HG03520 (cell line): ENCODE measurements around the gene MAN2A2.
"Not testable (repeated sequence)": the region's sequence is repeated elsewhere in the genome, so short reads cannot be mapped to it uniquely, and the experiment has no call there.

Experiments
- ATAC-seq: cut with Tn5 transposase; IDR thresholded peaks from one replicate; pipeline ENCODE4 v1.9.1; 2021; ENCODE audit warnings: mild to moderate bottlenecking, moderate library complexity; ENCODE audit not compliant: unreplicated experiment

The MAN2A2 gene

DNA sequence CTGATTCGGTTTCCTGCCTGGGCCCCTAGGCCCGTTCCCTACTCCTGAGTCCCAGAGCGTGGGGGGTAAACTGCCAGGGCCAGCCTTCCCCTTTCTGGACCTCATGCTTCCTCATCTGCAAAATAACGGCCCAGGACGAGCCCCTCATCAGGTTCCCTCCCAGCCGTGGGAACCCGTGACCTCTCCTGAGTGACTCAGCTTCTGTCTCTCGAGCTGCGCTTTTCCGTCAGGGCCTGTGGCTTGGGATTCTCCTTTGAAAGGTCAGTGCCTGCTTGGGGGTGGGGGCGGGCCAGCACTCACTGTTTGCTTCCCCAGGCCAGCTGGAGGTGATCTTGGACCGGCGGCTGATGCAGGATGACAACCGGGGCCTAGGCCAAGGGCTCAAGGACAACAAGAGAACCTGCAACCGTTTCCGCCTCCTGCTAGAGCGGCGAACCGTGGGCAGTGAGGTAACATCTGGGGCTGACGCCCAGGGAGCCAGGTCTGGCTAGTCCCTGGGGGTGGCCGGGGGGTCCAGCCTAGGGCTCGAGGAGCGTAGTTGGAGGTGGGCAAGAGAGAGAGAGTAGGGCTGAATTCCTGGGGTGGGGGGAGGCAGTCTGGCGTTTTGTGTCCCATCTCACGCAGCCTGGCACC, 12.8 kb downstream of the MAN2A2 start:
- ATAC-seq: no peak

DNA sequence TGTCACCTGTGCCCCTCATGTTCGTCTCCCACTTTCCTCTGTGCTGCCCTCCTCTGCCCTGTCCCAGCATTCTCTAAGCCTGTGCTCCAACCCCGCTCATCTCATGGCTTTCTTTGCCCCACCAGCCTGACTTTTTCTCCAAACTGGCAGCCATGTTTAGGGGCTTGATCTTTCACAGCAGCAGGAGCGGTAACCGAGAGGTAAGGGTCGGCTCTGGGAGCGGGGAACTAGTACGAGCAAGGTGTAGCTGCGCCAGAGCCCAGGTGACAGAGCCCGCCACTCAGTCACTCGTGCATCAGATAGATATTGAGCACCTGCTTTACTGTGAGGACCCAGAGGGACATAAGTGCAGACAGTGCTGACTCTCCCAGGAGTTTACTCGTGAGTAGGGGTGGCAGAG, 13.4 kb downstream of the MAN2A2 start:
- no peak for ATAC-seq

DNA sequence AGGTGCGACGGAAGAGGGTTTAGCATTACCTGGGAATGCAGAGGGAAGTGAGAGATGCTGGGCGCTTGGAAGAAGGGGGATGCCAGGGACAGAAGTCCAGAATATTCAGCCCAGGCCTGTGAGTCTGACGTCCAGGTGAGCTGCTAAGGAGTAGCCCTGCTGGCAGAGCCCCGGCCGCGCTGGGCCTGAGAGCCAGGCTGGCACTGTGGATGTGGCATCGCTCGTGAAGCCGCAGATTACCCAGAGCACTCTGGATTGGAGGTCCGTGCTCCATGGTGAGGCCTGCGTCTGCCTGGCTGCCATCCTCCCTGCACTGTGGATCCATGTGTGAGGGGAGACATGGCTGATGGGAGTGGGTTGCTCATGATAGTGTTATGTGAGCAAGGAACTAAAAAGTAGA, 14.5 kb downstream of the MAN2A2 start:
- no peak for ATAC-seq

DNA sequence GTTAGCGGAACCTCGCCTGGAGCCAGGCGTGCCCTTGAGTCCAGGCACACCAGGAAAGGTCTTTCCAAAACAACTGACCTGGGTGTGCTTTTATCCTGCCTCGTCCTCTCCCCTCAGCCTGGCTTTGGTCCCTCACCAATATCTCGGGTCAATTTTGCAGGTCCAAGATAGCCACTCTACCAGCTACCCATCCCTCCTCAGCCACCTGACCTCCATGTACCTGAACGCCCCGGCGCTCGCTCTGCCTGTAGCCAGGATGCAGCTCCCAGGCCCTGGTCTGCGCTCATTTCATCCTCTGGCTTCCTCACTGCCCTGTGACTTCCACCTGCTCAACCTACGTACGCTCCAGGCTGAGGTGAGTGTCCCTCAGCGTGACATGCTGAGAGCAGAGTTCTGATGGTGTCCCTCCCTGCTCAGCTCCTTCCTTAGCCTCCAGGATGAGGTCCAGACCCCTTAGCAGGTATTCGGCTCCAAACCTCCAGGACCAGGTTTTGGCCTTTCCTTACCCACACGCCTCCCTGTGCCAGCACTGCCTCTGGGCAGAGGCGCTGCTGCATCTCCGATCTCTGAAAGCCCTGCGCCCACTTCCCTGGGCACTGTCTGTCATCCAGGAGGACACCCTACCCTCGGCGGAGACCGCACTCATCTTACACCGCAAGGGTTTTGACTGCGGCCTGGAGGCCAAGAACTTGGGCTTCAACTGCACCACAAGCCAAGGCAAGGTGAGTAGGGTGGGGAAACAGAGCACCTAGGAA, 15.1 kb downstream of the MAN2A2 start:
- no peak for ATAC-seq

DNA sequence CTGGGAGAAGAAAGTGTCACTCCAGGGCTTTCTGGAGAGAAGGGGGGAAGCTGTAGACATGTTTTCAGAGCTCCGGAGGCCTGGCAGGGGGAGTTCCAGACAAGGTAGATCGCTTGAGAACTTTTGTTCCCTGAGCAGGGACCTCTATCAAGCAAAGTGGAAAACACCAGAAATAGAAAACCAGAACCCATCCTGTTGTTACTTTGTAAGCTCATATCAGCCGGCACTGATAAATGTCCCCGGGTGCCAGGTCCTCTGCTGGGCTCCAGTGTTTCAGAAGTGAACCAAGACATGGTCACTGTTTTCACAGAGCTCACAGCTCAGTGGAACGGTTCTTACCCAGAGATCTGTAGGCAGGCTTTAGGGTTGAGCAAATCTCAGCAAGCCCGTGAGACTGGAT, 15.7 kb downstream of the MAN2A2 start:
- no peak for ATAC-seq

DNA sequence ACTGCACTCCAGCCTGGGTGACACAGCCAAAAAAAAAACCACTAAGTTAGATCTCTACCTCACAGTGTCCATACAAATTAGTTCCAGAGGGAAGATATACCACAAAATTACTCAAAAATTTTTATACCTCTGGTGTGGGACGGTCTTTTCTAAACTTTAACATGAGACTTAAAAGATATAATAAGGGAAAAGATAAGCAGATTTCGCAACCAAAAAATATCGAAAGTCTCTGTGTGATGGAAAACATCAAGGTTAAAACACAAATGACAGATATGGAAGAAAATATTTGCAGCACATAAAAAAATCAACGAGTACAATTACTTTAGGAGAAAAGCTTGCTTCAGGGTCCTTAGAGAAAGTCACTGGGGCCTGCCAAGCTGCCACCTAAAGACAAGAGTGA, 18.8 kb downstream of the MAN2A2 start:
- ATAC-seq: no peak

DNA sequence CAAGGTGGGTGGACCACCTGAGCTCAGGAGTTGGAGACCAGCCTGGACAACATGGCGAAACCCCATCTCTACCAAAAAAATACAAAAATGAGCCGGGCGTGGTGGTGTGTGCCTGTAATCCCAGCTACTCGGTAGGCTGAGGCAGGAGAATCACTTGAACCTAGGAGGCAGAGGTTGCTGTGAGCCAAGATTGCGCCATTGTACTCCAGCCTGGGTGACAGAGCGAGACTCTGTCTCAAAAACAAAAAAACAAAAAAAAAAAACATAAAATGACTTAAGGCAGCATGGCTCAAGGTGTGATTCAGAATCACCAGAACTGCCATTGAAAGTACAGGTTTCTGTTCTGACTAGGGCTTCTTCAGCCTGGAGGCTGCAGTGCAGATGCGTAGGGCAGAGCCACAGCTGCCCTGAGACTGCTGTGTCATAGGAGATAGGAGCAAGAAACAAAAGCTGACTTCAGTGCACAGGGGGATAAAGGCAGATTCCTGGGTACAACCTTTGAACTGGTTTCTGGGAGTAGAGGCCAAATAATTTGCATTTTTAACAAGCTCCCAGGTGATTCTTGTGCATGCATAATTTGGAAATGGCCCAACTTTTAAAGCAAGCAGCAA, 19.7 kb downstream of the MAN2A2 start:
- peak; percentile 88 for ATAC-seq

DNA sequence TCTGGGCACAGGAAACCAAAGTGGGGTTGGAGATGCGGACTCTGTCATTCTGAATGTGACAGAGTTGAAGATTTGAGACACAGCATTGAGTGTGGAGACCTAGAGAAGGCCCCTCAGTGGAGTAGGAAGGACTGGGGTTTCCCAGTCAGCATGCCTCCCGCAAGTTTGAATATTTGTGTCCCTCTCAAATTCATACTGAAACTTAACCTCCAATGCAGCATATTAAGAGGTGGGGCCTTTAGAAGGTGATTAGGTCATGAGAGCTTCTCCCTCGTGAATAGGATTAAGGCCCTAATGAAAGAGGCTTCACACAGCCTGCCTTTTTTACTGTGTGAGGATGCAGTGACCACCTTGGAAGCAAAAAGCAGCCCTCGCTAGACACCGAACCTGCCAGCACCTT, 21.3 kb downstream of the MAN2A2 start:
- ATAC-seq: peak; percentile 58

DNA sequence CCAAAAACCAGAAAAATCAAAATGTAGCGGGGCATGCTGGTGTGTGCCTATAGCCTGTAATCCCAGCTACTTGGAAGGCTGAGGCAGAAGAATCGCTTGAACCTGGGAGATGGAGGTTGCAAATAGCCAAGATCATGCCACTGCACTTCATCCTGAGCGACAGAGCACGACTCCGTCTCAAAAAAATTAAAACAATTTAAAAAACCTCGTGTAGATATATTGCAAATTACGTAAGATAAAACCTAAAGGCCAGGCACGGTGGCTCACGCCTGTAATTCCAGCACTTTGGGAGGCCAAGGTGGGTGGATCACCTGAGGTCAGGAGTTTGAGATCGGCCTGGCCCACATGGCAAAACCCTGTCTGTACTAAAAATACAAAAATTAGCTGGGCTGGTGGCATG, 23.7 kb downstream of the MAN2A2 start:
- not testable (repeated sequence) for ATAC-seq

DNA sequence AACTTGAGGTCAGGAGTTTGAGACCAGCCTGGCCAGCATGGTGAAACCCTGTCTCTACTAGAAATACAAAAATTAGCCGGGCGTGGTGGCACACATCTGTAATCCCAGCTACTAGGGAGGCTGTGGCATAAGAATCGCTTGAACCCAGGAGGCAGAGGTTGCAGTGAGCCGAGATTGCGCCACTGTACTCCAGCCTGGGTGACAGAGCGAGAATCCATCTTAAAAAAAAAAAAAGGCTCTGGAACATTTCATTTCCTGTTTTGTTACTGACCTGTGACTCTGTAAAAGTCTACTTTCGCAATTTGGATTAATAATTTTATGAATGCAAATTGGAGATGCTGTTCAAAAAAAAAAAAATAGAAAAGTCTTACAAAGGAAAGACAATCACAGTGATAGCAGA, 25.0 kb downstream of the MAN2A2 start:
- ATAC-seq: not testable (repeated sequence)

DNA sequence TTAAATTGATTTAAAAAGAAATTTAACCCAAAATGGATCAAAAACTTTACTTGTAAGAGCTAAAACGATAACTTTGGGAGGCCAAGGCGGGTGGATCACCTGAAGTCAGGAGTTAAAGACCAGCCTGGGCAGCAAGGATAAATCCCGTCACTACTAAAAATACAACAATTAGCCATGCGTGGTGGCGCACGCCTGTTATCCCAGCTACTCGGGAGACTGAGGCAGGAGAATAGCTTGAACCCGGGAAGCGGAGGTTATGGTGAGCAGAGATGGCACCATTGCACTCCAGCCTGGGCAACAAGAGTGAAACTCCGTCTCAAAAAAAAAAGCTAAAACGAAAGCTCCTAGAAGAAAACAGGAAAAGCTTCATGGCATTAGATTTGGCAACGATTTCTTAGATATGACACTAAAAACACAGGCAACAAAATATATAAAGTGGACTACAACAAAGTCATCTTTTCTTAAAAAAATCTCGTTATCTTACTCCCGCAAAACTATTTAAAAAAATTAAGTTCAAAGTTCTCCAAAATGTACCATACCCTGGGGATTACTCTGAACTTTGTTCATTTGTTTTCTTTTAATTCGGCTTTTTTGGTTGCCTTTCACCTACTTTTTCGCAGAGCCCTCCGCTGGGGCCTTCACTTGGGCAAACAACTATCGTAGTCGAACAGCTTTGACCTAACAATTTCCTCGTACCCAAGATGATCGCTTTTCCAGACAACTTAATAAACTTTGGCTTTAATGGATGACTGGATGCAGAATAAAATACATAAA, 26.3 kb downstream of the MAN2A2 start:
- ATAC-seq: no peak

DNA sequence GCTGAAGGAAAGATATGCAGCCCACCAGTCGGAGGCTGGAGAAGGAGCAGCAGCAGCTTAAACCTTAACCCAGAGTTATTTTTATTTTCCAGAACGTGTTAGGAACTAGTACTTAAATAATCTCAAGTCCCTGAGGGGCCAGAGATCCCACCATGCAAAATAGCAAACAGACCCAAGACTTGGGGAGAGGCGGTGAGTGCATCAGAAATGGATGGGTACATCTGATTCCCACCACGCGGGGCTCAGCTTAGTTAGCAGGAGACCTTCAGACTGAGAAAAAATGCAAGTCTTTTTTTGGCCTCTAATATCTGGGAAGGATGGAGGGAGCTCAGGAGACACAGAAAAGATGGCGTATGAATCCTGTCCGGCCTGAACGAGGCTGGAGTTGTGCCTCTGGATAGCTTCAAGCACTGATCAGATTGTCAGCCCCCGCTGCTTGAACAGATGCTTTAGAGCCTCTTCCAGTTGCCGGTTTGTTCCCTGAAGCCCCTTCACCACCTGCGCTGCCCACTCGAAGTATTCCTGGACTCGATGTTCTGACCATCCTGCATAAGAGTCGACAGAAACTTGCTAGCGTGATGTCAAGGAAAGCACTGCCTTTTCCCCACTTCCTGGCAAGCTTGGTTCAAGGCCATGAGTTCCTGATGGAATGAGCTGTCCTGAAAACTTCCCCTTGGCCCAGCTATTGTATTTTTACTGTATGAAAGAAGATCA, 27.9 kb downstream of the MAN2A2 start:
- no peak for ATAC-seq

DNA sequence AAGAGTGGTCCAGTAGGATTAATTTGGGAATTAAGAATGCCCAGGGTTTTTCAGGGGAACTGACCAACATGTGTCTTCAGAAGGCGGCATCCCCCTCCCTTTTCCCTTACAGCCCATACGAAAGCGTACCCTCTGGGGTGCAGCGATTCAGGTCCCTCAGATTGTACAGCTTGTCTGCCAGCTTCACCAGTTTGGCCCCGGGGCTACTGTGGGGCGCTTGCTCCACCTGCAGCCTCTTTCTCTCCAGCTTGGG, 28.4 kb downstream of the MAN2A2 start:
- ATAC-seq: no peak

DNA sequence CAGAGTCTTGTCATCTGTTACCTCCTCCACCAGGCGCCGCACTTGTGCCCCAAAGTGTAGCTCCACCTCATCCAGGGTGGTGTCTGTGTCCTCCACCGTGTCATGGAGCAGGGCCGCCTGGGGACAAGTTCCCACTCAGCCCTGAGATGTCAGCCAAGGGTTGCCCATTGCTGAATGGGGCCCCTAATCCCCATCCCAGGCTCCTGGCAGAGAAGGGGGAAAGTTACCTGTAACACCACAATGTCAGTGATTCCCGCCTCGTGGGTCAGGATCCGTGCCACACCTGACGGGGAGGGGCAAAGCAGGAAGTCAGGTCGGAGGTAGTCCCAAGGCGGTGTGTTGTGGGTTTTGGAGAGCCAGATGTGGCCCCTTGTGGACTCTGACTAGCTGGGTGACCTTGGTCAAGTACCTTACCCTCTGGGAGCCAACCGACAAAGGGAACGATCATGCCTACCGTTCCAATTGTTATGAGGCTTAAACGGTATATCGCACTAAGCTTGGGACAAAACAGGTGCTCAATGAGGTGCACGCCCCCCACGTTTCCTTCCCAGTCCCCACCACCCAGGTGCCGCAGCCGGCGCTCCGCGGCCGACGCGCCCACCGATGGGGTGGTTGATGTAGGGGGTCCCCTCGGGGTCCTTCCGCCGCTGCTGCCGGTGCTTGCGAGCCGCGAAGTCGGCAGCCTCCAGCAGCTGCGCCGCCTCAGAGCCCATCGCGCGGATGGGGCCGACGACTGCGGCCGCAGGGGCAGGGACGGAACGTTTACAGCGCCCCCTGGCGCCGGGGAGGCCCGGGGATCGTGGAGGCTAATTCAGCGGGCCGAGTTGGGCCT, 28.9 kb downstream of the MAN2A2 start, which contains the start of gene HDDC3:
HDDC3 (minus strand) TSS at position 722 of the 832 bp plus-strand sequence; CDS start at position 713, 9 bp downstream.
- peak; percentile 34 for ATAC-seq

DNA sequence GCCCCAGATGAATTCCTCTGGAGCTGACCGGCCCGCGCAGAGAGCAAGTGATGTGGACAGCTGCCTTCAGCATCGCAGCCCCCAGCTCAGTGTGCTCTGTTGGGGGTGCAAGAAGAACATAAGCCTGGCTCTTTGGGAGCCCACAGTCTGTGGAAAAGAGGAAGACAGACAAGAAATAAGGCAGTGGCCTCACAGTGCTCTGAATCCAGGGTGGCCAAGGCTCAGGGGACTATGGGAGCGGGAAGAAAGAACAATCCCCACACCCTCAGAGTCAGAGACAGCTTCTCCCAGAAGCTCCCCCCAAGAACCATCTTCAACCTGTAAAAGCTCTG, 29.5 kb downstream of the MAN2A2 start:
- ATAC-seq: no peak

DNA sequence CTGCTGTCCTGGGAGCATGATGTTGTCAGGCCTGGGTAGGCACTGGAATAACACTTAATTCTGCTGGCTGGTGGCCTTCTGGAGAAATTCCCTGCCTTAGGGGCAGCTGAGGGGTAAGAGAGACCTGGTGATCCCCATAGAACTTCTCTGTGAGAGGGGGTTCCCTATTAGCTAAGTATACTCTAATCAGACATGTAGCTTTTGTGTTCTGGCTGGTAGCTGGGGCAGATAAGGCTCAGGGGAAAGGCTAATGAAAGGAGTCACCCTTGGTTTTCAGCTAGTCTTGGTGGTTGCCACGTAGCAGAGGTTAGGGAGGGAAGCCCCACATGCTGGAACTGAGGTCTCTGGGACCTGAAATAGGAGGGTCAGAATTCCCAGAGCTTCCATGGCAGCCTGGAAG, 30.2 kb downstream of the MAN2A2 start:
- no peak for ATAC-seq

DNA sequence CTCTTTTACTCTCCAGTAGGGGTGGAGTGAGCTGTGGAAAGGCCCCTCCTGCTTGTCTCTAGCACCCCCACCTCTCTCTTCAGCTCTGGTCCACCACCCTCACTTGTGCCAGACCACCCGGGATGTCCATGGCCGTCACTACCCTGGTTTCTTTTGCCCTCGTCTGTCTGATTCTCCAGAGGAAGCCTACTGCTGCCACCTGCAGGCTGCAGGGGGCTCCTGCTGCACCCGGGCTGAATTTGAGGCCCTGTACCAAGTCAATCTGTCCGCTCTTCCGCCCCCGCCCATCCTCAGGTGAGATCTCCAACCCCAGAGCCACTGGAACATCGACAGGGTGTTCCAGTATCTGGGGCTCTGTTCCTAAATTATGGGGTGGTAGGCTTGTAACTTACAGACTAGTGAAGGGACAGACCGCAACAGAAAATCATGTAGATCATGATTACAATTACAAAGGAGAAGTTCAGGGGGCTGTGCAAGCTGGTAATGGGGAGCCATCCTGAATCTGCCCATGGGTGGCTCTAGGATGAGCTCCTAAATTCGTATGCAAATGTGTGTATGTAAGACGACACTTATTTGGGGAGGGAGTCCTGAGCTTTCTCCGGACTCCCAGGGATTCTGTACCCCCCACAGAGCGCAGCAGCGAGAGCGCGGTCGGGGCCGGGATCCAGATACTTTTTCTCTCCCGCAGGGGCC, 31.3 kb downstream of the MAN2A2 start:
- peak; percentile 33 for ATAC-seq

DNA sequence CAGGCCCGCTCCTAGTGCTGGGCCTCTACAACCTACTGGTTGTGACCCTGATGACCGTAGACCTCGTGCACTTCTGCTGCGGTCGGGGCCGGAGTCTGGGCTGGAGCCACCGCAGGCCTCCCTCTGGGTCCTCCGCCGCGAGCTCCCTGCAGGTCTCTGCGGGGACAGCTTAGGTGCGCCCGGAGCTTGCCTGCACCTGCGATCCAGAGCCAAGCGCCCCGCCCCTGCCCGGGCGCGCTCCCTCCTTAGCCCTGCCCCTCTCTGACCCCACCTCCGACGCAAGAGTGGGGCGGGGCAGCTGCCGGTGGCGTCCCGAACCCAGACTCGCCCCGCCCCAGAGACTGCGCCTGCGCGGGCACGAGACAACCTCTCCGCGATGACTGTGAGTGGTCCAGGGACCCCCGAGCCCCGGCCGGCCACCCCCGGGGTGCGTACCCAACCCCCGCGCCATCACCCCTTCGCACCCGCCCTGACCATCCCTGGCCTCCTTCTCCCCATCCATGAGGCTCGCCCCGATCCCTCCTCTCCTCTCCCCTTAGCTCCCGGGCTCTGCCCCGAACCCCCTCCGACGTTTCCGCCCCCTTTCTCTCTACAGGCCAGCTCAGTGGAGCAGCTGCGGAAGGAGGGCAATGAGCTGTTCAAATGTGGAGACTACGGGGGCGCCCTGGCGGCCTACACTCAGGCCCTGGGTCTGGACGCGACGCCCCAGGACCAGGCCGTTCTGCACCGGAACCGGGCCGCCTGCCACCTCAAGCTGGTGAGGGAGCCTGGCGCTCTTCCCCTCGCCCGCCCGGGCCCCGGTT, 32.0 kb downstream of the MAN2A2 start, which contains the start of gene UNC45A:
UNC45A (plus strand) TSS at position 337 of the 803 bp plus-strand sequence; CDS start at position 377, 40 bp downstream.
- peak; percentile 51 for ATAC-seq

DNA sequence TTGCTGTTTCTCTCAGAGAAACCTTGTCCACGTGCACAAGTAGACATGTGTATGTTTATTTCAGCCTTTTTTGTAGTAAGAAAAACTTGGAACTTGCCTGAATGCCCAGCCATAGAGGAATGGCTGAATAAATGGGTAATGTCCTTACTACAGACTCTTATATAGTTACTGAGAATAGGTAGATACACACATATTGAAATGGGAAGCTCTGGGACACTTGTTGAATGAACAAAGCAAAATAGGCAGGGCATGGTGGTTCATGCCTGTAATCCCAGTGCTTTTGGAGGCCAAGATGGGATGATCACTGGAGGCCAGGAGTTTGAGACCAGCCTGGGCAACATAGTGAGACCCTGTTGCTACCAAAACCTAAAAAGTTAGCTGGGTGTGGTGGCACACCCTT, 33.7 kb downstream of the MAN2A2 start:
- ATAC-seq: no peak
